ENCODE results near the gene OCSTAMP.

GRCh38 chr20:46588532-46589511, 38.4 kb upstream of the OCSTAMP start:
- TF ChIP-seq CTCF (IDR thresholded peaks at IDR 0.05) (no peak), POLR2AphosphoS5 (IDR thresholded peaks at IDR 0.05) (no peak), POLR2A (IDR thresholded peaks at IDR 0.05) (no peak)
